WTC11 (cell line): ENCODE measurements around the gene GPI. TPM values are rescaled to one million over a fixed set of nuclear protein-coding genes. Genes with fewer than 3 reads are reported as not detected.
A peak's percentile ranks its signal among the peaks of the same experiment; 100 is the strongest.

ENCODE experiments used
- ATAC-seq: fragments of 200-7000 bp; cut with Tn5 transposase; 2 replicates; pipeline ENCODE4 v1.10.0; 2021; ENCODE audit warnings: mild to moderate bottlenecking, moderate library complexity
- CTCF ChIA-PET: fragments of 300-600 bp; sonication (Branson Sonifier 250); formaldehyde crosslinking; loops from one replicate; lab custom pipeline; 2021; ENCODE audit warnings: antibody characterized with exemption; lab: Charles Lee
- POLR2A ChIA-PET: fragments of 350-600 bp; sonication (Branson Sonifier 250); formaldehyde crosslinking; loops from one replicate; lab custom pipeline; 2021; ENCODE audit warnings: antibody characterized with exemption; lab: Charles Lee
- DNase-seq: peaks from one replicate; pipeline ENCODE4 v3.0.0; 2021; ENCODE audit warnings: low spot score
- H3K27ac Mint-ChIP-seq: 2 replicates; pipeline ENCODE4 v1.8.0; 2021; ENCODE audit warnings: mixed read lengths
- H3K27me3 Mint-ChIP-seq: 2 replicates; pipeline ENCODE4 v1.8.0; 2021; ENCODE audit warnings: low read depth, mild to moderate bottlenecking, moderate library complexity, mixed read lengths
- H3K36me3 Mint-ChIP-seq: 2 replicates; pipeline ENCODE4 v1.8.0; 2021; ENCODE audit warnings: mixed read lengths
- H3K4me1 Mint-ChIP-seq: 2 replicates; pipeline ENCODE4 v1.8.0; 2022; ENCODE audit warnings: mixed read lengths
- H3K4me3 Mint-ChIP-seq: 2 replicates; pipeline ENCODE4 v1.8.0; 2021; ENCODE audit warnings: mild to moderate bottlenecking, moderate library complexity, mixed read lengths
- H3K9me3 Mint-ChIP-seq: 2 replicates; pipeline ENCODE4 v1.8.0; 2021; ENCODE audit warnings: mixed read lengths
- CDX4 ChIP-seq: fragments of 250-450 bp; sonication (Bioruptor Pico); IDR thresholded peaks from 2 replicates; pipeline ENCODE4 v1.9.0; 2021; ENCODE audit warnings: moderate library complexity, mild to moderate bottlenecking, inconsistent platforms, borderline replicate concordance
- EMX1 ChIP-seq: fragments of 250-450 bp; sonication (Bioruptor Pico); IDR thresholded peaks from 2 replicates; pipeline ENCODE4 v1.8.0; 2021; ENCODE audit warnings: mild to moderate bottlenecking
- GRHL2 ChIP-seq: fragments of 250-450 bp; sonication (Bioruptor Pico); IDR thresholded peaks from 2 replicates; pipeline ENCODE4 v1.8.0; 2022; ENCODE audit warnings: mild to moderate bottlenecking, moderate library complexity; ENCODE audit not compliant: insufficient replicate concordance, severe bottlenecking
- HMGA2 ChIP-seq: fragments of 250-450 bp; sonication (Bioruptor Pico); IDR thresholded peaks from 2 replicates; pipeline ENCODE4 v1.4.0; 2021; ENCODE audit warnings: mild to moderate bottlenecking, moderate library complexity
- JAZF1 ChIP-seq: fragments of 250-450 bp; sonication (Bioruptor Pico); IDR thresholded peaks from 2 replicates; pipeline ENCODE4 v1.9.0; 2021; ENCODE audit warnings: moderate library complexity, mild to moderate bottlenecking, inconsistent platforms
- JUN ChIP-seq: sonication (generic); formaldehyde crosslinking; IDR thresholded peaks from 2 replicates; pipeline ENCODE4 v1.8.0; 2023; ENCODE audit warnings: mild to moderate bottlenecking, missing genetic modification reagents
- MAX ChIP-seq: sonication (generic); formaldehyde crosslinking; IDR thresholded peaks from 2 replicates; pipeline ENCODE4 v1.8.0; 2022; ENCODE audit warnings: mild to moderate bottlenecking, missing genetic modification reagents
- NR1H2 ChIP-seq: sonication (generic); formaldehyde crosslinking; IDR thresholded peaks from 2 replicates; pipeline ENCODE4 v1.9.0; 2021; ENCODE audit warnings: mild to moderate bottlenecking, moderate library complexity, missing genetic modification reagents
- OVOL2 ChIP-seq: fragments of 250-450 bp; sonication (Bioruptor Pico); IDR thresholded peaks from 2 replicates; pipeline ENCODE4 v1.9.0; 2021; ENCODE audit warnings: mild to moderate bottlenecking, borderline replicate concordance
- TCF7 ChIP-seq: sonication (generic); formaldehyde crosslinking; IDR thresholded peaks from 2 replicates; pipeline ENCODE4 v1.8.0; 2022; ENCODE audit warnings: mild to moderate bottlenecking, low read depth, missing genetic modification reagents, moderate library complexity
- TEAD1 ChIP-seq: sonication (generic); formaldehyde crosslinking; IDR thresholded peaks from 2 replicates; pipeline ENCODE4 v1.8.0; 2022; ENCODE audit warnings: mild to moderate bottlenecking, missing genetic modification reagents
- ZNF219 ChIP-seq: sonication (generic); formaldehyde crosslinking; IDR thresholded peaks from 2 replicates; pipeline ENCODE4 v1.8.0; 2023; ENCODE audit warnings: missing genetic modification reagents, mild to moderate bottlenecking, borderline replicate concordance
- ZNF416 ChIP-seq: fragments of 250-450 bp; sonication (Bioruptor Pico); IDR thresholded peaks from 2 replicates; pipeline ENCODE4 v1.9.0; 2021; ENCODE audit warnings: mild to moderate bottlenecking, inconsistent platforms
- ZNF512 ChIP-seq: sonication (generic); formaldehyde crosslinking; IDR thresholded peaks from 2 replicates; pipeline ENCODE4 v1.8.1; 2022; ENCODE audit warnings: missing genetic modification reagents, borderline replicate concordance
- ZNF671 ChIP-seq: fragments of 250-450 bp; sonication (Bioruptor Pico); IDR thresholded peaks from 2 replicates; pipeline ENCODE4 v1.8.0; 2021; ENCODE audit warnings: mild to moderate bottlenecking
- total RNA-seq: library from RNA; stranded (reverse); gene quantifications from 3 replicates; pipeline ENCODE4 v1.2.3, GENCODE V29; 2021
- TF ChIP-seq, protein P1 (sequence below): sonication (generic); formaldehyde crosslinking; IDR thresholded peaks from 2 replicates; pipeline ENCODE4 v1.8.0; 2023; ENCODE audit warnings: missing genetic modification reagents, mild to moderate bottlenecking, borderline replicate concordance
- TF ChIP-seq, protein P2 (sequence below): fragments of 250-450 bp; sonication (Bioruptor Pico); conservative IDR thresholded peaks from 2 replicates; pipeline ENCODE4 v1.9.0; 2021; ENCODE audit warnings: mild to moderate bottlenecking
- TF ChIP-seq, protein P3 (sequence below): sonication (generic); formaldehyde crosslinking; IDR thresholded peaks from 2 replicates; pipeline ENCODE4 v1.8.0; 2022; ENCODE audit warnings: mild to moderate bottlenecking, missing genetic modification reagents
- TF ChIP-seq, protein P4 (sequence below): sonication (generic); formaldehyde crosslinking; IDR thresholded peaks from 2 replicates; pipeline ENCODE4 v1.8.0; 2022; ENCODE audit warnings: mild to moderate bottlenecking, missing genetic modification reagents

The GPI gene
- total RNA-seq, 1 experiment from 2014 or later, result 389 TPM

GRCh38 chr19:34418300-34418699 is 53.3 kb downstream of the GPI start:
- H3K27me3 Mint-ChIP-seq, result no peaks in the 10 kb centered on the region
- H3K4me1 Mint-ChIP-seq, result no peaks in the 10 kb centered on the region
- POLR2A ChIA-PET, result interaction anchor here (0.6 kb wide), 1 partner anchor 12 kb away, joined by 3 read pairs; no protein-coding TSS in a partner anchor
- peaks cover 59% of the 10 kb centered on the region for H3K36me3 Mint-ChIP-seq
- no peak overlapping the region for H3K4me3 Mint-ChIP-seq
- no peak for ATAC-seq
- H3K9me3 Mint-ChIP-seq, result no peaks in the 10 kb centered on the region
- no peak overlapping the region for H3K27ac Mint-ChIP-seq
- CTCF ChIA-PET, result no interaction called here
- TF ChIP-seq, protein P1, sequence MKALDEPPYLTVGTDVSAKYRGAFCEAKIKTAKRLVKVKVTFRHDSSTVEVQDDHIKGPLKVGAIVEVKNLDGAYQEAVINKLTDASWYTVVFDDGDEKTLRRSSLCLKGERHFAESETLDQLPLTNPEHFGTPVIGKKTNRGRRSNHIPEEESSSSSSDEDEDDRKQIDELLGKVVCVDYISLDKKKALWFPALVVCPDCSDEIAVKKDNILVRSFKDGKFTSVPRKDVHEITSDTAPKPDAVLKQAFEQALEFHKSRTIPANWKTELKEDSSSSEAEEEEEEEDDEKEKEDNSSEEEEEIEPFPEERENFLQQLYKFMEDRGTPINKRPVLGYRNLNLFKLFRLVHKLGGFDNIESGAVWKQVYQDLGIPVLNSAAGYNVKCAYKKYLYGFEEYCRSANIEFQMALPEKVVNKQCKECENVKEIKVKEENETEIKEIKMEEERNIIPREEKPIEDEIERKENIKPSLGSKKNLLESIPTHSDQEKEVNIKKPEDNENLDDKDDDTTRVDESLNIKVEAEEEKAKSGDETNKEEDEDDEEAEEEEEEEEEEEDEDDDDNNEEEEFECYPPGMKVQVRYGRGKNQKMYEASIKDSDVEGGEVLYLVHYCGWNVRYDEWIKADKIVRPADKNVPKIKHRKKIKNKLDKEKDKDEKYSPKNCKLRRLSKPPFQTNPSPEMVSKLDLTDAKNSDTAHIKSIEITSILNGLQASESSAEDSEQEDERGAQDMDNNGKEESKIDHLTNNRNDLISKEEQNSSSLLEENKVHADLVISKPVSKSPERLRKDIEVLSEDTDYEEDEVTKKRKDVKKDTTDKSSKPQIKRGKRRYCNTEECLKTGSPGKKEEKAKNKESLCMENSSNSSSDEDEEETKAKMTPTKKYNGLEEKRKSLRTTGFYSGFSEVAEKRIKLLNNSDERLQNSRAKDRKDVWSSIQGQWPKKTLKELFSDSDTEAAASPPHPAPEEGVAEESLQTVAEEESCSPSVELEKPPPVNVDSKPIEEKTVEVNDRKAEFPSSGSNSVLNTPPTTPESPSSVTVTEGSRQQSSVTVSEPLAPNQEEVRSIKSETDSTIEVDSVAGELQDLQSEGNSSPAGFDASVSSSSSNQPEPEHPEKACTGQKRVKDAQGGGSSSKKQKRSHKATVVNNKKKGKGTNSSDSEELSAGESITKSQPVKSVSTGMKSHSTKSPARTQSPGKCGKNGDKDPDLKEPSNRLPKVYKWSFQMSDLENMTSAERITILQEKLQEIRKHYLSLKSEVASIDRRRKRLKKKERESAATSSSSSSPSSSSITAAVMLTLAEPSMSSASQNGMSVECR (CRISPR knock-in tag), result no peak
- TF ChIP-seq ZNF416 (no peak), EMX1 (CRISPR knock-in tag) (no peak), HMGA2 (CRISPR knock-in tag) (no peak), ZNF219 (CRISPR knock-in tag) (no peak), JUN (CRISPR knock-in tag) (no peak), ZNF671 (CRISPR knock-in tag) (no peak)
- no peak for DNase-seq

DNA sequence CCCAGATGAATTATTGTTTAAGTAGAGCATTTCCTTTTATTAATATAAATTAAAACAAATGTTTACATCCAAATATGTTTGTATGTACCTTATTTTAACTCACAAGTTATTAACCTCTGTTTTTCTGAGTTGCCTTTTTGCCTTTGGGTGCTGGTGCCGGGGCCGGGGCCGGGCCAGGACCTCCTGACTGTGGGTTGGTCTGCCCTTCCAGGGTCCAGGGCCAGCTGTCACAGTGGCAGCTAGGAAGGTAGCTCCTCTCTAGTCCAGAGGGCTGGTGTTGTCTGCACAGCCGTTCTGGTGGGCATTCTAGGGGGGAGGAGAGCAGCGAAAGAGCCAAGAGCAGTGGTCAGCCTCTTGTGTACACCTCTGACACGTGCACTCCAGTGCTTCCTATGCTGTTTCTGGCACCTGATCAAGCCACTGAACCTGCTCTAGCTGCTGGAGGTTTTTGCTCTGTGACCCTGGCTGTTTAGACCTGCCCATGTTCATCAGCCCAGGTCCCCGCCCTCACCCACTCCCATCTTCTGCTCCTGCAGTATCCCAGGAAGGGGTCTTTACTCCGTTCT is 61.2 kb downstream of the GPI start:
- ChIA-PET CTCF (no interaction called here), POLR2A (no interaction called here)
- DNase-seq (no peak), ATAC-seq (no peak)
- Mint-ChIP-seq H3K27ac (peak overlapping the region; percentile 63), H3K36me3 (peaks cover 20% of the 10 kb centered on the region), H3K9me3 (no peaks in the 10 kb centered on the region), H3K27me3 (no peaks in the 10 kb centered on the region), H3K4me1 (peaks cover 18% of the 10 kb centered on the region), H3K4me3 (no peak overlapping the region)
- no peak for TF ChIP-seq ZNF219 (CRISPR knock-in tag)
- no peak for TF ChIP-seq JAZF1
- TF ChIP-seq GRHL2 (CRISPR knock-in tag), result no peak
- TF ChIP-seq, protein P2, sequence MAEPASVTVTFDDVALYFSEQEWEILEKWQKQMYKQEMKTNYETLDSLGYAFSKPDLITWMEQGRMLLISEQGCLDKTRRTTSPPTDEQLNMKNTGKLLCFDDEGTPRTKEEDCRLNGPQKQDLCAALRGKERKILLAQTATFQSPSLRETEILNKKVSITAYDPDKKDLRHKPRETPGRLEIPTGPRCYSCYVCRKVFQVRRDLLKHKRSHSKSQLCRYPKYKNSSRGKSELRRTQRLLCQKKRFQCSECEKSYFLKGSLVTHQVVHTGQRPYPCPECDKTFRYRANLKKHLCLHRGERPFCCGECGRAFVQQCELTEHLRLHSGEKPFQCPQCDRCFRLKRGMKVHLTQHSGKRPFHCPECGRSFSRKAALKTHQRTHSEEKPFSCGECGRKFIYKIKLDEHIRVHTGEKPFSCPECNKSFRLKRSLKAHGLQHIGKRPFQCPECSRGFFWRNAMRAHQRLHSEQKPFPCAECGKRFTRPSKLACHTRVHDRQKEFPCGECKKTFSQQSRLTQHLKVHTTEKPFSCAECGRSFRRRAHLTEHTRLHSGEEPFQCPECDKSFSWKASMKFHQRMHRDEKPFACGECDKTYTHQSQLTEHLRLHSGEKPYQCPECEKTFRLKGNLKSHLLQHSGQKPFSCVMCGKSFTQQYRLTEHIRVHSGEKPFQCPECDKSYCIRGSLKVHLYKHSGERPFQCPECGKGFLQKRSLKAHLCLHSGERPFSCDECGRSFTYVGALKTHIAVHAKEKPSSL, result no peak
- no peak for TF ChIP-seq TCF7 (CRISPR knock-in tag)

DNA sequence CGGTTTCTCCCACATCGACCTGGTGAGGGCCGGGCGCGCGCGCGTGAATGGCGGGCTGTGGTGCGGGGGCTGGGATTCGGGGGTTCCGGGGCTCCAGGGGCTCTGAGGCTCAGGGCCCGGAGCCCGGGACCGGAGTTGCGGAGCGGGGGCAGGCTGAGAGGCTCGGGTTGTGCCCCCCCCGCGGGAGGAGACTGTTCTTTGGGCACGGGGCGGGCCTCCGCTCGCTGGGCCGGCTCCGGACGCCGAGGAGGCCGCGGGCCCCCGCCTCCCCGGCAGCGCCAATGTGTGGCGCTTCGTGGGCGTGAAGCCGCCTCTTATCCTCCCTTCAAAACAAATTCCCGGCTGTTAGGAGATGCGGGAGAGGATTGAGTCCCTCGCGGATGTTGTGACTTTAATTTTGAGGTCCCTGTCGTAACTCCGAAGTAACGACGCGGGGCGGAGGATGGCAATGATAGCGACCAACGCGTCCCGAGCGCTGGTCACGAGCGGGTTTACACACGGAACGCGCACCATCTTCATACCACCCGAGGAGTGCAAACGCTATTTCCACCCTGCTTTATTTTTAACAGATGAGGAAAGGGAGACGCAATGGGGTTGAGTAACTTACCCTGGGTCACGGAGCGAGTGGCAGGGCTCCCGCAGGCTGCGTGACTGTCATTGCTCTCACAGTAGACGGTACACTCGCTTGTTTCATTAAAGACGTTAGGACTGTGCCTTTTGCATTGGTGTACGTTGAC is 63.7 kb downstream of the GPI start:
- CTCF ChIA-PET, result interaction anchor here (0.5 to 0.6 kb wide), 2 partner anchors 202 to 250 kb away, joined by 3 to 4 read pairs; no protein-coding TSS in a partner anchor
- DNase-seq, result no peak
- TF ChIP-seq OVOL2 (CRISPR knock-in tag), result no peak
- TF ChIP-seq MAX (CRISPR knock-in tag), result no peak
- no peak for TF ChIP-seq NR1H2 (CRISPR knock-in tag)
- no peak for TF ChIP-seq CDX4 (CRISPR knock-in tag)
- TF ChIP-seq, protein P3, sequence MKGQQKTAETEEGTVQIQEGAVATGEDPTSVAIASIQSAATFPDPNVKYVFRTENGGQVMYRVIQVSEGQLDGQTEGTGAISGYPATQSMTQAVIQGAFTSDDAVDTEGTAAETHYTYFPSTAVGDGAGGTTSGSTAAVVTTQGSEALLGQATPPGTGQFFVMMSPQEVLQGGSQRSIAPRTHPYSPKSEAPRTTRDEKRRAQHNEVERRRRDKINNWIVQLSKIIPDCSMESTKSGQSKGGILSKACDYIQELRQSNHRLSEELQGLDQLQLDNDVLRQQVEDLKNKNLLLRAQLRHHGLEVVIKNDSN, result peak; percentile 12; the same call in 1 of the 2 replicates
- no peak for TF ChIP-seq JUN (CRISPR knock-in tag)
- TF ChIP-seq, protein P4, sequence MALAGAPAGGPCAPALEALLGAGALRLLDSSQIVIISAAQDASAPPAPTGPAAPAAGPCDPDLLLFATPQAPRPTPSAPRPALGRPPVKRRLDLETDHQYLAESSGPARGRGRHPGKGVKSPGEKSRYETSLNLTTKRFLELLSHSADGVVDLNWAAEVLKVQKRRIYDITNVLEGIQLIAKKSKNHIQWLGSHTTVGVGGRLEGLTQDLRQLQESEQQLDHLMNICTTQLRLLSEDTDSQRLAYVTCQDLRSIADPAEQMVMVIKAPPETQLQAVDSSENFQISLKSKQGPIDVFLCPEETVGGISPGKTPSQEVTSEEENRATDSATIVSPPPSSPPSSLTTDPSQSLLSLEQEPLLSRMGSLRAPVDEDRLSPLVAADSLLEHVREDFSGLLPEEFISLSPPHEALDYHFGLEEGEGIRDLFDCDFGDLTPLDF (CRISPR knock-in tag), result no peak
- TF ChIP-seq HMGA2 (CRISPR knock-in tag), result no peak
- no peak for TF ChIP-seq ZNF512 (CRISPR knock-in tag)
- 0 out of 2 replicates have a peak, but pooled peaks have one; percentile 10 for TF ChIP-seq TEAD1 (CRISPR knock-in tag)

More for the DNA sequence above, 63.7 kb downstream of the GPI start:
- peak overlapping the region; percentile 61 for H3K27ac Mint-ChIP-seq
- peaks cover 20% of the 10 kb centered on the region for H3K4me1 Mint-ChIP-seq
- POLR2A ChIA-PET, result interaction anchor here (0.6 to 0.7 kb wide), 4 partner anchors 41 to 110 kb away, joined by 3 to 8 read pairs (median 4); no protein-coding TSS in a partner anchor
- H3K27me3 Mint-ChIP-seq, result no peaks in the 10 kb centered on the region
- peak overlapping the region; percentile 91 for H3K4me3 Mint-ChIP-seq
- peaks cover 27% of the 10 kb centered on the region for H3K36me3 Mint-ChIP-seq
- H3K9me3 Mint-ChIP-seq, result no peaks in the 10 kb centered on the region
- peak; percentile 22 for ATAC-seq
